ENCODE results near the gene LMO1.

The LMO1 gene

GRCh38 chr11:8242499-8243280 is 21.0 kb downstream of the LMO1 start:
- no peak for DNase-seq

- no peak for DNase-seq
Measured at GRCh38 chr11:8242118-8242475, 21.6 kb downstream of the LMO1 start.

GRCh38 chr11:8241373-8242117 is 22.1 kb downstream of the LMO1 start:
- no peak for DNase-seq

DNA sequence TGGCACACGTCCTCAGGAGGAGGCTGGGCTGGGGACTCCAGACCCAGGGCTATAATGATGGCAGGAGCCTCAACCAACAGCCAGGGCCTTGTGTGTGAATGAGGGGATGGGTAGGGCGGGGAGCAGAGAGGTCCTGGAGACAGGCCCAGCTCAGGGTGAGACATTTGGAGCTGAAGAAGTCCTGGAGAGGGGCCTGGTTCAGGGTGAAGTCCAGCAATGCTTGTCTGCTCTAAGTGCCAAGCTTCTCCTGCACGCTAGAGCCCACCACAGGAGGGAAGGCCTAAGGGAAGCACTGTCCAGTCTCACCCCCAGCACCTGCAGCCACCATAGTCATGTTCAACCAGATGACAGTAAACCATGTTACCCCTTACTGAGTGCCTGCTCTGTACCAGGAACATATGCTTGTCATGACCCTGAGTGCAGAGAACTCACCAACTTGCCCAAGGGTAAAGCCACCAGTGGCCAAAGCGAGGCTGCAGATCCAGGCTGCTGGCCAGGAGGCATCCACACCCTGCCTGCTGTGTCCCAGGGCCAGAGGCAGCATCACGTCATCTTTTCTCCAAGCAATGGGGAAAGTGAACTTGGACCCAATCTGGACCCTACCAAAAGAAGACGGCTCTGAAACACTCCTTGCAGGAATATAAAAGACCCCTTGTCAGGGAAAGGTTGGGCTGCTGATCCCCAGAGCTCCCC is 24.0 kb downstream of the LMO1 start:
- DNase-seq: no peak

- no peak for DNase-seq
Measured at GRCh38 chr11:8239040-8239439, 24.6 kb downstream of the LMO1 start.

- DNase-seq: no peak
Measured at GRCh38 chr11:8237453-8237852, 26.2 kb downstream of the LMO1 start.

GRCh38 chr11:8235925-8236324 is 27.8 kb downstream of the LMO1 start:
- no peak for DNase-seq

GRCh38 chr11:8234910-8235309 is 28.8 kb downstream of the LMO1 start:
- DNase-seq: no peak

DNA sequence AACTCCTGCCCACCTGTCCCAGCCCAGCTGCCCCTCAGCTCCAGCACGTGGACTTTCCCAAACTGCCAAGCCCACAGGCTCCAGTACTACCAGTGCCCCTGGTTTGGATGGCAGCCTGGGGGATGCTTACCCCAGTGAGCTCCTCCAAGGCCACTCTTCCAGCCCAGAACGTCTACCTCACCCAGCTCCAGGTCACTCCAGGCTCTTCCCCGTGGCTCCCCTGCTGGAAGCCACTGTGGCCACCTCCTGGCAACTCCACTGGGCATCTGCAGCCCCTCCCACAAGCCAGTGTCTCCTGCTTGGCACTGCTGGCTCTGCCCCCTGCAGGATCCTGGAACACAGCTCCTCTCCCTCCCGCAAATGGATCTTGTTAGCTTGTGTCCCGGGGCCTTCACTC is 29.3 kb downstream of the LMO1 start:
- no peak for DNase-seq

DNA sequence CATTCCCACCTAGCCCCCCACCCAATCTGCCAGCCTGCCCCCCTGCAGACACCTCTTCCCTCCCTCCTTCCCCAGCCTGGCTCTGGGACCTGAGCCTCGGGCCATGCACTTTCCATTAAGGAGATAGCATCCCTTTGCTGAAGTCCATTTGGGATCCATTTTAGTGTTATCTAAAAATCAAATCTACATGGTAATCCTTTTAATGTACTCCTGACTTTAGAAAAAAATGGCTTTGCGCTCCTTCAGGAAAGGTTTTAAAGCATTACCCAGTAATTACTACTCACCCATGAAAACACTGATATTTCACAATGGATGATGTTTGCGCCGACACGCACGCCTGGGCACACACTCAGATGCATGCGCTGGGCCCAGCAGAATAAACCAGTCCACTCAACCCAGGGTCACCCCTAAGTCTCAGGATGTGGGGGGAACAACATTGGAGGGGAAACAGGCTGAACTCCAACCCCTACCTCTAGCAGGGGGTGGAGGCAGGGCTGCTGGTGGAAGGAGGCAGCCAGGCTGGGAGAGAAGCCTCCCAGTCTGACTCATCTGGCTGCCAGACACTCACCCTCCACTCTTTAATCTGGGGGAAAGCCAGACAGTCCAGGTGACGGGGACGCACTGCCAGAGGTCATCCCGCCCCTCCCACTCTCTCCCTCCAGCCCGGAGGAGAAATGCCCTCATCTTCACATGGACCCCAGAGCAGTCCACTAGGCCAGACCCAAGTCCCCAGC is 29.8 kb downstream of the LMO1 start:
- DNase-seq: no peak

DNA sequence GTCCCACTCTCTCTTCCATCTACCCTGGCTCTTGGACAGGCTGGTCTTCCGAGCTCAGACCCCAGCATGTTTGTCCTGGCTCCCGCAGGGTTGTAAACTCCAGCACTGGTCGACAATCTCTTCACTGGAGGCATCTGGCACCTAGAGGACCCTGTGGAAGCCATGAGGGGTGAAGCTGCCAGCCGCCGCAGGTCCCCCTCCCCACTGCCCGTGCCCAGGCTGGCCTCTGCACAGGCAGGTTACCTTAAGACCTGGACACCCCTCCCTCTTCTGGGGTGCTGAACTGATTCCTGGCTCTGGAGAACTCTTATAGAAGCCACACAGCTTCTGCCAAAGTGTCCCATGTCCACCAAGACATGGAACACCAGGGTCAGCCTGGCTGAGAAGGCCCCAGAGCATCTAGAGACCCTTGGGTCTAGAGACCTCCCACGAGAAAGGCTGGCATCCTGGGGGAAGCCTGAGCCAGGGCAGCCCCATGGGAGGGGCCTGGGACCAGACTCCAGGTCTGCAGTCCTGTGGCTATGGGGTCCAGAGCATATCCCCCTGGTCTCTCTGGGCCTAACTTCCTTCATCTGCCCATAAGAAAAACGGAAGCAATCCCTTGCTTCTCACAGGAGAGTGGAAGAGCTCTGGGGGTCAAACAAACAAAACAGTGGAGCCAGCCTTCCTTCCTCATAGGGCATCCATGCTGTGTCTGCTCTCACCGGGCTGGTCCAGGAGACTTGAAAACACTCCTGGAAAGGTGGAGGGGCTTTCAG is 30.6 kb downstream of the LMO1 start:
- no peak for DNase-seq

DNA sequence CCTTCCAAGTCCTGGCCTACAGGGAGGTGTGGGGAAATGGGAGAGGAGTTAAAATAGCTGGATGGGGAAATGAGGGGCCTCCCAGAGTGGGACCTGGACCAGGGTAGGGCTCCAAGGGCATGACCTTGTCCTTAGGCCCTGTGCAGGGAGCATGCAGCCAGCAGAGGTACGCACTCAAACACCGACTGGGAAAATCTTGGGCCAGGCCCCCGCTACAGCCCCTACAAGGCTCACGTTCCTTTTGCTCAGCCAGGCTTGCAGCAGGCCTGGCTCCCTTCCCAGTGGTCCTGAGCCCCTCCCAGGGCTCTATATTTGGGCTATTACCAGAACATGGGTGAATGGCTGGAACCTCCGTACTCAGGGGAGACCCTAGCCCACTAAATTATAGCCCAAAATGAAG is 31.3 kb downstream of the LMO1 start:
- no peak for DNase-seq

GRCh38 chr11:8231979-8232378 is 31.7 kb downstream of the LMO1 start:
- no peak for DNase-seq

DNA sequence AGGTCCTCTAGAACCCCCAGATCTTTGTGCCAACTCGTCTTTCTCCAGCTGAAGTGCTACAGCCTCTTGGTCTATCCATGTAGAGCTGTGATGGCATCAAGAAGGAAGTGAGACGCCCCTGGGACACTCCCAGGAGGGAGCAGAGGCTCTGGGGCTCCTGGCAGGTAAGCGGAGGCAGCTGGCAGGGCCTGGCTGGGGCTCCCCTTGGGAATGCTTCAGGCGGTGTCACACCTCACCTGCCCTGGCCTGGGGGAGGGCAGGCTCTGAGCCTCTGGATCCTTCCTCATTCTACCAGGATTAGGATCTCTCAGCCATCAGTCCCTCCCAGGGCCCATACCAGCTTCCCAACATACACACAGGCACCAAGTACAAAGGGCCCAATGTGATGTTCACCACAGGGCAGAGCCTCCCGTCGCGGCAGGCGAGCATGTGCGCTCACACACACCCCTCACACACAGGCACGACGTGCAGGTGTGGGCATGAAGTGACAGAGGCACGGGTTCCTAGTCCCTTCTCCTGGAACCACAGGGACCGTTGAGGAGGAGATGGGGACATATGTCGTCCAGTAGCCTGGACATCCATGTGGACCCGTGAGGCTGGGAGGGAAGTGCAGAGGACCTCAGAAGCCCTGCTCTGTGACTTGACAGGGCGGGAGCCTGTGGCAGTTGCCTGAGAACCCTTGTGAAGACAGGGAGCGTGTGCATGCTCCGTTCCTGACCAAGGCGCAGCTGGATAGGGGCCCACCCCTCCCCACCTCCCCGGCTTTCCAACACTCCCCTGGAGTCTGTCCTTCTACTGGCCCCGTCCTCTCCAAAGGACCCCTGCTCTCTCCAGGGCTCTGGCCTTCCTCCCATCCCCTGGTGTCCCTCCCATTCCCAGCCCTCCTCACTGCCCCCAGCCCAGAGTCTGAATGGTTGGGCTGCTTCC is 32.5 kb downstream of the LMO1 start:
- no peak for DNase-seq

DNA sequence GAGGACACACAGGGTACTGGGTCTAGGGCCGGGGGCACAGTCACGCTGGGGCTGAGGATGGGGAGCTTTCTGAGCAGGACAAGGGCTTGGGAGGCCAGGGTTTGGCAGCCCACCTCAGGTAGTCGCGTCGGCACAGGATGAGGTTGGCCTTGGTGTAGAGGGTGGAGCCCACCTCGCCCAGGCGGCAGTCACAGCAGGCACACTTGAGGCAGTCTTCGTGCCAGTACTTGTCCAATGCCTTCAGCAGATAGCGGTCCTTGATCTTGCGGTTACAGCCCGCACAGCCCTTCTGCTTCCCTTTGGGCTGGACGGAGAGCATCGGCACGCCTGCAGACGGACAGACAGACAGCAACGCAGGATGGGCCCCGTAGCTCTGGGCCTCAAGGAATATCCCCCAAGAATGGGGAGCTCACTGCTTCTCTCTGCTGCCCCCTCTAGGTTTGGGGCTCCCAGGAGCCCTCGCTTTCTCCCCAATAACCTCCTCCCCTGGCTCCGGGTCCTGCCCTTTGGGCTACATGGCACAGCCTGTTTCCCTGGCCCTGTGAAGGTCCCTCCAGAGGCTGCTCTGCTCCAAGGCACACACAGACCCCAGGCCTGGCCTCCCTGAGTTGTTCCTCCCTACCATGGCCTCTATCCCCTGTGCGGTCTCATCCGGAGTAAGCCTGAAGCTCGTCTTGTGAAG is 33.4 kb downstream of the LMO1 start:
- DNase-seq: no peak

DNA sequence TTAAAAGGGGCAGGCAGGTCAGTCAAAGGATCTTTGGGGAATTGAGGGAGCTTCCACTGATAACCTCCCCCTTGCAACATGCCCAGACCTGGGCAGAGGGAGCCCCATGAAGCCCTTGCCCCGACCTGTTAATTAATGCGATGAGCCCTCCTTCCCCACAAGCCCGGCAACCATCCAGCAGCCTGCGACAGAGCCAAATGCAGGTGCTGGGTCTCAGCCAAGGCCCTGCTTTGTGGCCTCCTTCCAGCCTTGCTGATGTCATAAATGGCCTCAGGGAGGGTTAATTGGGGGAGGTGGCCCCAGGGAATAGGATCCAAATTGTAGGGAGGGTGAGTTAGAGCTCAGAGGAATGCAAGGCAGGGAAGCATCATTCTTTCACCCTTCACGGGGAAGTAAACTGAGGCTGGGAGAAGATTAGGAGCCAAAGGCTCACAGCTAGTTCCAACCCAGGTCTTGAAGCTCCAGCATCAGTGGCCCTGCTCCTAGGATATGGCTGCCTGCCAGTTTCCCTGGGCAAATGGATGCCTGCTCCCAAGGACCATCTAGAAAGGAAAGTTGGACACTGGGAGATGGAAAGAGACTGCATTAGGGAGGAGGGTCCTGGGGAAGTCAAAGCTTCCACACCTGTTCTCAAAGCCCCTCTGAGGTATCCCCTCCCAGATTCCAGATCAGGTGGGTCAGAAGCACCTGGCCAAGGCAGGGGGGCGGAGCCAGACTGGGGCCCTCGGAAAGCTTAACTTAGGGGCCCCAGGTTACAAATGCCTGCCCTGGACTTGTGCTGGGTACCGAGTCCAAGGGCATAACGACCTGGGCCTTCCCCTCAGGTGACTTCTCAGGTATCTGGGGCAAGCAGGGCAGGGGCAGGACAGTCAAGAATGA is 34.1 kb downstream of the LMO1 start:
- no peak for DNase-seq

- DNase-seq: no peak
Measured at GRCh38 chr11:8228231-8228630, 35.4 kb downstream of the LMO1 start.

DNA sequence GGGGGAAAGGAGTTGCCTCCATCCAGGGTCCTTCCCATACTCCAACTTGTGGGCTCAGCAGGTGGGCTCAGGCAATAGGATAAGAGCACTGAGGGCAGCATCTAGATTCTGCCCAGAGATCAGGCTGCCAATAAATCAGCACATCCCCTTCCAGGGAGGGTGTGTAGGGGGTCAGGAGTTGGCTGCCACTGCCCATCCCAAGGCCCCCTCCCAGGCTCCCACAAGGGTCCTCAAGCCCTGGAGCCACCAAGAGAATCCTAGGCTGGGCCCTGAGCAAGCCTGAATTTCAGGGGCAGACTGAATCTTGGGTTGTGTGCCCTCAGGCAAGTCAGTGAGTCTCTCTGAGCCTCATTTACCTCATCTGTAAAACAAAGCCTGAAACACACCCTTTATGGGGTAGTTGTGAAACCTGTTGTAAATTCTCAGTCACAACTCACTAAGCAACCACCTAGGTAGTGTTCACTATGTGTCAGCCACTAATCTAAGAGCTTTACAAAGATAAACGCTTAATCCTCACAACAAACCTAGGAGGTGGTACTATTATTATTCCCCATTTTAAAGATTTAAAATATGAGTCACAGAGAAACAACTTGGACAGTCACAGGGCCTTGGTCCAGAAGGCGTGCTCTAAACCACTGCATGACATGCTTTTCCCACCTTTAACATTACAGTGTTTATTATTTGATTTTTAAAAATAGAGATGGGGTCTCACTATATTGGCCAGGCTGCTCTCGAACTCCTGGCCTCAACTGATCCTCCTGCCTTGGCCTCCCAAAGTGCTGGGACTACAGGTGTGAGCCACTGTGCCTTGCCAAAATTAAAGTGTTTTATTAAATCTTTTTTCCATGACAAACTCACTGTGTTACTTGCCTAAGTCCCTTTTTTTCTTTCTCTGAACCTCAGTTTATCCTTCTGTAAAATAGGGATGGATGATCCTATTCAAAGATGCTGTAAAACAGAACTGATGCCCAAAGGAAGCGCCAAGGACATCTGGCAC is 36.2 kb downstream of the LMO1 start:
- no peak for DNase-seq
